Kidney epithelial cell (primary cell): ENCODE results near the gene FDX2. TPM values are rescaled to one million over a fixed set of nuclear protein-coding genes. Genes with fewer than 3 reads are reported as not detected.

Experiments used
- DNase-seq: peaks from one replicate; pipeline ENCODE4 v3.0.0-alpha.2; 2010; ENCODE audit warnings: low read depth
- H3K27me3 ChIP-seq: 2 replicates; pipeline ENCODE4 v1.6.0; 2011; ENCODE audit warnings: low read length; ENCODE audit not compliant: control insufficient read depth, insufficient read depth
- H3K36me3 ChIP-seq: 2 replicates; pipeline ENCODE4 v1.5.1; 2011; ENCODE audit warnings: low read length; ENCODE audit not compliant: control insufficient read depth, insufficient read depth
- H3K4me3 ChIP-seq: 2 replicates; pipeline ENCODE4 v1.5.1; 2011; ENCODE audit warnings: low read depth, mild to moderate bottlenecking, control low read depth, low read length
- total RNA-seq: library from RNA; depleted of rRNA; stranded (reverse); fragments of >200 nt; gene quantifications from 2 replicates; pipeline ENCODE4 v1.2.3, GENCODE V29; 2015
- TF ChIP-seq, protein P1 (sequence below): IDR thresholded peaks from 2 replicates; pipeline ENCODE4 v1.5.1; 2011; ENCODE audit warnings: mild to moderate bottlenecking, moderate library complexity, low read length, control low read depth, inconsistent platforms; ENCODE audit not compliant: insufficient read depth, poor library complexity, severe bottlenecking

FDX2 gene
- total RNA-seq, 1 donor from 2014 or later: 43.5 TPM

DNA sequence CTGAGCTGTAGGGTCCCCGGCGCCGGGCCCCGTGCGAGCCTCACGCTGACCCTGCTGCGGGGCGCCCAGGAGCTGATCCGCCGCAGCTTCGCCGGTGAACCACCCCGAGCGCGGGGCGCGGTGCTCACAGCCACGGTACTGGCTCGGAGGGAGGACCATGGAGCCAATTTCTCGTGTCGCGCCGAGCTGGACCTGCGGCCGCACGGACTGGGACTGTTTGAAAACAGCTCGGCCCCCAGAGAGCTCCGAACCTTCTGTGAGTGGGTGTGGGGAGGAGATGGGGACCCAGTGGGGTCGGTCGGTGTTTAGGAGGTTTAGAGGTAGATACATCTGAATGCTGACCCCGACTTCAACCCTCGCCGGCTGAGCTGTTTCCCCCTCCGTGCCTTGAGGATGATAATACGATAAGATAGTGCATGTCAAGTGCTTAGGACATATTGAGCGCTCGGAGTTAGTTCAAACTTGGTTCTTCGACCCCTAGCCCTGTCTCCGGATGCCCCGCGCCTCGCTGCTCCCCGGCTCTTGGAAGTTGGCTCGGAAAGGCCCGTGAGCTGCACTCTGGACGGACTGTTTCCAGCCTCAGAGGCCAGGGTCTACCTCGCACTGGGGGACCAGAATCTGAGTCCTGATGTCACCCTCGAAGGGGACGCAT, 24.1 kb downstream of the FDX2 start:
- Histone ChIP-seq H3K4me3 (peak overlapping the region; percentile 22), H3K27me3 (peaks cover 97% of the 10 kb centered on the region), H3K36me3 (no peaks in the 10 kb centered on the region)
- DNase-seq: no peak
- TF ChIP-seq, protein P1, sequence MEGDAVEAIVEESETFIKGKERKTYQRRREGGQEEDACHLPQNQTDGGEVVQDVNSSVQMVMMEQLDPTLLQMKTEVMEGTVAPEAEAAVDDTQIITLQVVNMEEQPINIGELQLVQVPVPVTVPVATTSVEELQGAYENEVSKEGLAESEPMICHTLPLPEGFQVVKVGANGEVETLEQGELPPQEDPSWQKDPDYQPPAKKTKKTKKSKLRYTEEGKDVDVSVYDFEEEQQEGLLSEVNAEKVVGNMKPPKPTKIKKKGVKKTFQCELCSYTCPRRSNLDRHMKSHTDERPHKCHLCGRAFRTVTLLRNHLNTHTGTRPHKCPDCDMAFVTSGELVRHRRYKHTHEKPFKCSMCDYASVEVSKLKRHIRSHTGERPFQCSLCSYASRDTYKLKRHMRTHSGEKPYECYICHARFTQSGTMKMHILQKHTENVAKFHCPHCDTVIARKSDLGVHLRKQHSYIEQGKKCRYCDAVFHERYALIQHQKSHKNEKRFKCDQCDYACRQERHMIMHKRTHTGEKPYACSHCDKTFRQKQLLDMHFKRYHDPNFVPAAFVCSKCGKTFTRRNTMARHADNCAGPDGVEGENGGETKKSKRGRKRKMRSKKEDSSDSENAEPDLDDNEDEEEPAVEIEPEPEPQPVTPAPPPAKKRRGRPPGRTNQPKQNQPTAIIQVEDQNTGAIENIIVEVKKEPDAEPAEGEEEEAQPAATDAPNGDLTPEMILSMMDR: no peak

DNA sequence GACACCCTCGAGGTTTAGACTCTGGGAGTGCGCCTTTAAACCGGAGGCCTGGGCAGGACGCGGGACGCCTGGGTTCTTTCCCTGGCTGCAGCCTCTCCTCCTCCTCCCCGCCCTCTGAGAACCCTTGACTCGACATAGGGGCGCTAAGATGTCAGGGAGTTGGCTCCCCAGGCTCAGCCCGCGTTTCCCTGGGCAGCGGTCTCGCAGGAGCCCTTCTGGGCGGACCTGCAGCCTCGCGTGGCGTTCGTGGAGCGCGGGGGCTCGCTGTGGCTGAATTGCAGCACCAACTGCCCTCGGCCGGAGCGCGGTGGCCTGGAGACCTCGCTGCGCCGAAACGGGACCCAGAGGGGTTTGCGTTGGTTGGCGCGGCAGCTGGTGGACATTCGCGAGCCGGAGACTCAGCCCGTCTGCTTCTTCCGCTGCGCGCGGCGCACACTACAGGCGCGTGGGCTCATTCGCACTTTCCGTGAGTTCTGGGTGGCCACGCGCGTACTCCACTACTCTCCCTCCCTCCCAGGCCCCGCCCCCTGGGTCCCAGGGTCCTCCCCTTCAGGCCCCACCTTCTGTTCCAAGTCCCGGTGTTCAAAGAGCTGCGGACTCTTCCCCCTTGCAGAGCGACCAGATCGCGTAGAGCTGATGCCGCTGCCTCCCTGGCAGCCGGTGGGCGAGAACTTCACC, 24.8 kb downstream of the FDX2 start:
- Histone ChIP-seq H3K36me3 (no peaks in the 10 kb centered on the region), H3K4me3 (peak overlapping the region; percentile 22), H3K27me3 (peaks cover 92% of the 10 kb centered on the region)
- TF ChIP-seq, protein P1: no peak
- DNase-seq: no peak

DNA sequence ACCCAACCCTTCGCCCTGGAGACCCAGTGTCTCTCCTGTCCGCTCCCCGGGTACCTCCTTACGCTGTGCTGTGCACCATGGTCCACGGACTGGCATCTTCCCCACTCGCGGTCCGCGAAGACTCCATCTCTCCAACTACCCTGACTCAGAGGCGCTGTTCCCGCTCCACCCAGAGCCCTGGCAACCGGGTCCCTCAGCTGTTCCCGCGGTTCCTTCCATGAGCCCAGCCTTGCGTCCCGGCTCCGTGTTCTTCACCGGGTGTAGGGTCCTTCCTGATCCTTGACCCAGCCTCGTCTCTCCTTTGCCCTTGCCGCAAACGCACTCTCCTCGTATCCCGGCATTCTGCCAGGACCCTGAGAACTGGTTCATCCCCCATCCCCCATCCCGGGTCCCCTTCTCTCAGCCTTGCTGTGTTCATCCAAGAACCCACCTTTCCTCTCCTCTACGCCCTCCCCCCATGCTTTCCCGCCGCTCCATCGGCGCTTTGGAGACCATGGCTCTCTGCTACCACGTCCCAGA, 25.4 kb downstream of the FDX2 start:
- no peak for DNase-seq
- TF ChIP-seq, protein P1: no peak

DNA sequence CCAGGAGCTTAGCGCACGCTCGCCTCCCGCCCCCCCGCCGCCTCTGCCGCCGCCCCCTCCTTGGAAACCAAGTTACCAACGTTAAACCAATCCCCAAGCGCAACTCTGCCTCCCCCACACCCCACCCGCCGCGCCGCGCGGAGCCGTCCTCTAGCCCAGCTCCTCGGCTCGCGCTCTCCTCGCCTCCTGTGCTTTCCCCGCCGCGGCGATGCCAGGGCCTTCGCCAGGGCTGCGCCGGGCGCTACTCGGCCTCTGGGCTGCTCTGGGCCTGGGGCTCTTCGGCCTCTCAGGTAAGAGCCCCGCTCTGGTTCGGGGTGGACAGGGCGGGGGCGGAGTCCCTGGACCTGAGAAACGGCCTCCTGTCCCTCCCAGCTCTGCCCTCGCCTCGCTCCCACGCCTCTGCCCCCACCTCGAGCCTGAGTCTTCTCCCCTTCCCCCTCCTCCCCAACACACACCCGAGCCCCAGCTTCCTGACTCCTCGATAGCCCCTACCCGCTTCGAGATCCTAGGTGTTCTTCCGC, 25.9 kb downstream of the FDX2 start, which contains the start of gene ICAM5:
Gene ICAM5, plus strand, starts transcription at position 117 of the 521 bp plus-strand sequence. Its CDS starts 92 bp downstream, at position 209.
- peaks cover 80% of the 10 kb centered on the region for H3K27me3 ChIP-seq
- DNase-seq: no peak
- TF ChIP-seq, protein P1: no peak

More for the DNA sequence above, 25.4 kb downstream of the FDX2 start:
- Histone ChIP-seq H3K36me3 (no peaks in the 10 kb centered on the region), H3K27me3 (peaks cover 86% of the 10 kb centered on the region), H3K4me3 (no peak overlapping the region)

DNA sequence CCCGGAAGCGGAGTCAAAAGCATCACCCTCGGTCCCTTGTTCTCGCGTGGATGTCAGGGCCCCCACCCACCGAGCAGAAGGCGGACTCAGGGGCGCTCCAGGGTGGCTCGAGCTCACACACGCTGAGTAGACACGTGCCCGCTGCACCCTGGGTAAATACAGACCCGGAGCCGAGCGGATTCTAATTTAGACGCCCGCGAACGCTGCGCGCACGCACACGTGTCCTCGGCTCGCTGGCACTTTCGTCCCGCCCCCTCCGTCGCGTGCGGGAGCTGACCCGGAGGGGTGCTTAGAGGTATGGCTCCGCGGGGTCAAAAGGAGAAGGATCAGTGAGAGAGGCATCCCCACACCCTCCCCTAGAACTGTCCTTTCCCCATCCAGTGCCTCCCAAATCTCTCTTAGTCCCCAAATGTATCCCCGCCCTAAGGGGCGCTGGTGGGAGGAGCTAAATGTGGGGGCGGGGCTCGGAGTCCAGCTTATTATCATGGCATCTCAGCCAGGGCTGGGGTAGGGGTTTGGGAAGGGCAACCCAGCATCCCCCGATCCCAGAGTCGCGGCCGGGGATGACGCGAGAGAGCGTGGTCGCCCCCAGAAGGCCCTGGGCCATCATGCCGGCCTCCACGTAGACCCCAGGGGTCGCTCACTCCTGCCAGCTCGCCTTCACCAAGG, 26.5 kb downstream of the FDX2 start:
- H3K4me3 ChIP-seq: peak overlapping the region; percentile 14
- peaks cover 74% of the 10 kb centered on the region for H3K27me3 ChIP-seq
- DNase-seq: no peak
- H3K36me3 ChIP-seq: no peaks in the 10 kb centered on the region
- TF ChIP-seq, protein P1: no peak

More for the DNA sequence above, 25.9 kb downstream of the FDX2 start, which contains the start of gene ICAM5:
- Histone ChIP-seq H3K36me3 (no peaks in the 10 kb centered on the region), H3K4me3 (peak within 1 kb of the TSS; percentile 14)
